HepG2 (cell line): ENCODE results near the gene RNU6-1. TPM values are rescaled to one million over a fixed set of nuclear protein-coding genes. Genes with fewer than 3 reads are reported as not detected.

Experiments used
- ATAC-seq: fragments of 200-7000 bp; cut with Tn5 transposase; 3 replicates; pipeline ENCODE4 v1.9.1; 2020; ENCODE audit warnings: mild to moderate bottlenecking, moderate library complexity
- BruUV-seq: library from RNA; stranded (reverse); fragments of 400-500 nt; replicated peaks from 2 replicates; lab custom pipeline; 2021; lab: Mats Ljungman, UMichigan
- CTCF ChIA-PET: fragments of 300-600 bp; formaldehyde crosslinking; extraction: SDS; loops from one replicate; lab custom pipeline; 2021; ENCODE audit warnings: low total read pairs, inconsistent platforms, low intra/inter-chr PET ratio; lab: Yijun Ruan, JAX
- POLR2A ChIA-PET: fragments of 350-600 bp; sonication (Branson Sonifier 250); formaldehyde crosslinking; loops from one replicate; lab custom pipeline; 2020; ENCODE audit warnings: antibody characterized with exemption, inconsistent platforms; lab: Yijun Ruan, JAX
- DNase-seq: peaks from one replicate; pipeline ENCODE4 v3.0.0-alpha.2; 2015; ENCODE audit warnings: low spot score
- FAIRE-seq: peaks from 3 replicates; lab custom pipeline; 2011; peaks lifted over from hg19 to GRCh38; lab: Jason Lieb, UNC
- H2AFZ ChIP-seq: one replicate; pipeline ENCODE4 v1.6.1; 2011; ENCODE audit warnings: low read length, inconsistent platforms
- H3K27ac ChIP-seq: fragments of 300-600 bp; 3 replicates; pipeline ENCODE4 v1.8.0; 2011; ENCODE audit warnings: mixed run types, mild to moderate bottlenecking, mixed read lengths, low read length, inconsistent platforms; ENCODE audit not compliant: insufficient read depth; ENCODE audit errors: extremely low read length
- H3K27me3 ChIP-seq, 2 experiments: fragments of 200-600 bp in 1 of 2; 2 replicates in 1 of 2; 3 replicates in 1 of 2; pipeline versions ENCODE4 v1.6.0 to v1.8.0; 2011; ENCODE audit warnings: low read length in 2 of 2, mild to moderate bottlenecking in 2 of 2, moderate library complexity in 2 of 2, inconsistent platforms in 1 of 2; ENCODE audit not compliant: insufficient read depth in 2 of 2, control insufficient read depth in 1 of 2
- H3K36me3 ChIP-seq, 2 experiments: fragments of 200-600 bp in 1 of 2; replicated peaks in 1 of 2; 2 replicates in 1 of 2; 3 replicates in 1 of 2; pipeline versions ENCODE4 v1.5.1 to v1.8.0; 2011; ENCODE audit warnings: low read length in 2 of 2, inconsistent platforms in 1 of 2; ENCODE audit not compliant: insufficient read depth in 2 of 2, control insufficient read depth in 1 of 2
- H3K4me1 ChIP-seq: 2 replicates; pipeline ENCODE4 v1.5.1; 2012; ENCODE audit warnings: low read length, inconsistent platforms; ENCODE audit not compliant: insufficient read depth
- H3K4me2 ChIP-seq: 2 replicates; pipeline ENCODE4 v1.6.0; 2011; ENCODE audit warnings: low read depth, low read length, inconsistent platforms
- H3K4me3 ChIP-seq, 3 experiments: fragments of 200-600 bp in 1 of 3; sonication (generic), shearing (Covaris generic) in 1 of 3; replicated peaks in 1 of 3; 2 replicates each; pipeline ENCODE4 v1.5.1; 2011 to 2016; ENCODE audit warnings: low read length in 3 of 3, inconsistent platforms in 2 of 3, low read depth in 2 of 3, mild to moderate bottlenecking in 2 of 3, control low read depth in 1 of 3, mixed read lengths in 1 of 3; ENCODE audit not compliant: insufficient read depth in 1 of 3
- H3K79me2 ChIP-seq: one replicate; pipeline ENCODE4 v1.6.1; 2011; ENCODE audit warnings: low read length, inconsistent platforms; ENCODE audit not compliant: insufficient read depth
- H3K9ac ChIP-seq: 2 replicates; pipeline ENCODE4 v1.6.0; 2011; ENCODE audit warnings: mild to moderate bottlenecking, low read depth, low read length, inconsistent platforms; ENCODE audit not compliant: insufficient read depth
- H3K9me3 ChIP-seq: 2 replicates; pipeline ENCODE4 v1.5.1; 2012; ENCODE audit warnings: mild to moderate bottlenecking, low read length
- H4K20me1 ChIP-seq: 2 replicates; pipeline ENCODE4 v1.6.0; 2011; ENCODE audit warnings: inconsistent platforms, mild to moderate bottlenecking, low read length, moderate library complexity; ENCODE audit not compliant: insufficient read depth
- CERS6 ChIP-seq: sonication (generic); formaldehyde crosslinking; IDR thresholded peaks from 2 replicates; pipeline ENCODE4 v1.5.0; 2020; ENCODE audit warnings: missing genetic modification reagents
- FOXP1 ChIP-seq, 2 experiments: fragments of 450-650 bp in 1 of 2; IDR thresholded peaks; 2 replicates each; pipeline ENCODE4 v1.6.1; 2017 to 2018; ENCODE audit warnings: antibody characterized with exemption in 1 of 2
- KAT7 ChIP-seq: IDR thresholded peaks from 2 replicates; pipeline ENCODE4 v1.6.1; 2018; ENCODE audit warnings: borderline replicate concordance, missing compliant biosample characterization
- MAFF ChIP-seq: IDR thresholded peaks from 2 replicates; pipeline ENCODE4 v1.6.1; 2011; ENCODE audit warnings: low read depth, low read length, improper control_type of control experiment
- NBN ChIP-seq: fragments of 450-650 bp; conservative IDR thresholded peaks from 2 replicates; pipeline ENCODE4 v1.6.1; 2017
- TCF12 ChIP-seq, 2 experiments: fragments of 450-650 bp in 1 of 2; sonication (generic) in 1 of 2; formaldehyde crosslinking in 1 of 2; IDR thresholded peaks; 2 replicates each; pipeline versions ENCODE4 v1.6.1 to v1.8.0; 2017 to 2022; ENCODE audit warnings: antibody characterized with exemption in 1 of 2, mild to moderate bottlenecking in 1 of 2, missing genetic modification reagents in 1 of 2, moderate library complexity in 1 of 2
- TCF7L2 ChIP-seq: IDR thresholded peaks from 2 replicates; pipeline ENCODE4 v1.6.1; 2011; ENCODE audit warnings: mild to moderate bottlenecking, low read depth, low read length, moderate library complexity
- ZNF138 ChIP-seq: sonication (generic); formaldehyde crosslinking; IDR thresholded peaks from 2 replicates; pipeline ENCODE4 v1.5.0; 2020; ENCODE audit warnings: mild to moderate bottlenecking, low read depth, missing genetic modification reagents
- ZNF20 ChIP-seq: sonication (generic); formaldehyde crosslinking; IDR thresholded peaks from 2 replicates; pipeline ENCODE4 v1.4.0; 2020; ENCODE audit warnings: mild to moderate bottlenecking, moderate library complexity, missing genetic modification reagents
- ZNF274 ChIP-seq: sonication (generic); formaldehyde crosslinking; IDR thresholded peaks from 2 replicates; pipeline ENCODE4 v1.5.1; 2020; ENCODE audit warnings: mild to moderate bottlenecking, missing genetic modification reagents
- ZNF441 ChIP-seq: sonication (generic); formaldehyde crosslinking; IDR thresholded peaks from 2 replicates; pipeline ENCODE4 v1.7.0; 2021; ENCODE audit warnings: missing genetic modification reagents, borderline replicate concordance
- ZNF547 ChIP-seq: sonication (generic); formaldehyde crosslinking; IDR thresholded peaks from 2 replicates; pipeline ENCODE4 v1.5.1; 2020; ENCODE audit warnings: mild to moderate bottlenecking, missing genetic modification reagents
- ZNF598 ChIP-seq: sonication (generic); formaldehyde crosslinking; IDR thresholded peaks from 2 replicates; pipeline ENCODE4 v1.5.1; 2020; ENCODE audit warnings: mild to moderate bottlenecking, missing genetic modification reagents, borderline replicate concordance
- WGBS: methylation state at CpG from one replicate; pipeline ENCODE4 v1.1.6; 2017; ENCODE audit warnings: low lambda C conversion rate; 5-methylcytosine and 5-hydroxymethylcytosine counted together
- in situ Hi-C: cut with HindIII; loops from 2 replicates; pipeline ENCODE4 v1.10.0; 2017; ENCODE audit warnings: low pct_unique_long_range_greater_than_20kb; ENCODE audit not compliant: extremely low pct_ligation_motif_present
- intact Hi-C: fragments of 100-400 bp; cut with micrococcal nuclease; formaldehyde crosslinking; loops from one replicate; pipeline ENCODE4 v1.10.0; 2022; ENCODE audit not compliant: unreplicated experiment
- polyA plus RNA-seq, 8 experiments: library from polyadenylated mRNA; depleted of rRNA in 3 of 8; stranded (reverse) in 7 of 8; unstranded in 1 of 8; fragments of >200 nt; fragmentation: Illumina TruSeq in 4 of 8; extraction: Trizol in 4 of 8; gene quantifications; 2 replicates each; pipeline versions ENCODE4 v1.2.1 to v1.2.3, GENCODE V29; 2011 to 2016; ENCODE audit warnings: low read depth in 4 of 8, missing spikeins in 1 of 8, mixed read lengths in 1 of 8; ENCODE audit not compliant: insufficient read depth in 1 of 8
- total RNA-seq, 5 experiments: library from RNA; depleted of rRNA; stranded (reverse); fragments of >200 nt; fragmentation: Illumina TruSeq; extraction: Trizol; gene quantifications; 2 replicates each; pipeline ENCODE4 v1.2.3, GENCODE V29; 2016; ENCODE audit warnings: low read depth in 1 of 5
- TF ChIP-seq, protein P1 (sequence below): sonication (generic); formaldehyde crosslinking; IDR thresholded peaks from 2 replicates; pipeline ENCODE4 v1.4.0; 2020; ENCODE audit warnings: missing genetic modification reagents
- TF ChIP-seq, protein P2 (sequence below): sonication (generic); formaldehyde crosslinking; IDR thresholded peaks from 2 replicates; pipeline ENCODE4 v1.8.1; 2023; ENCODE audit warnings: mild to moderate bottlenecking, missing genetic modification reagents, borderline replicate concordance

Gene RNU6-1
- total and polyA plus RNA-seq, 2 of the 13 experiments (the other 11 are each of a cell fraction or from before 2014, with no cell fraction given), result under 0.01 TPM; not detected in 1

- Histone ChIP-seq H3K4me1 (peaks cover 30% of the 10 kb centered on the region), H3K4me3 (no peak overlapping the region), H3K9me3 (no peaks in the 10 kb centered on the region), H2AFZ (no peak overlapping the region), H3K4me2 (no peak overlapping the region), H3K36me3 (no peaks in the 10 kb centered on the region), H3K27me3 (no peaks in the 10 kb centered on the region), H3K9ac (no peak overlapping the region), H3K27ac (no peak overlapping the region), H4K20me1 (no peaks in the 10 kb centered on the region), H3K79me2 (no peaks in the 10 kb centered on the region)
- BruUV-seq, result no TSS peak
- ATAC-seq (no peak), DNase-seq (no peak), FAIRE-seq (no peak)
- in situ Hi-C loops, result no loop called here
- POLR2A ChIA-PET, result interaction anchor here (1.8 kb wide), 1 partner anchor 27 kb away, joined by 4 read pairs; no protein-coding TSS in a partner anchor
- TF ChIP-seq ZNF274 (CRISPR knock-in tag) (no peak), TCF12 (IDR thresholded peaks at IDR 0.05) (no peak), TCF12 (CRISPR knock-in tag; IDR thresholded peaks at IDR 0.05) (no peak), TCF7L2 (no peak), ZNF598 (no peak), KAT7 (CRISPR knock-in tag) (no peak), ZNF547 (CRISPR knock-in tag) (no peak), MAFF (no peak), NBN (no peak), CERS6 (no peak), ZNF441 (CRISPR knock-in tag) (no peak), FOXP1 (IDR thresholded peaks at IDR 0.05) (no peak), FOXP1 (CRISPR knock-in tag; IDR thresholded peaks at IDR 0.05) (no peak), ZNF20 (no peak), ZNF138 (no peak)
- TF ChIP-seq, protein P1, sequence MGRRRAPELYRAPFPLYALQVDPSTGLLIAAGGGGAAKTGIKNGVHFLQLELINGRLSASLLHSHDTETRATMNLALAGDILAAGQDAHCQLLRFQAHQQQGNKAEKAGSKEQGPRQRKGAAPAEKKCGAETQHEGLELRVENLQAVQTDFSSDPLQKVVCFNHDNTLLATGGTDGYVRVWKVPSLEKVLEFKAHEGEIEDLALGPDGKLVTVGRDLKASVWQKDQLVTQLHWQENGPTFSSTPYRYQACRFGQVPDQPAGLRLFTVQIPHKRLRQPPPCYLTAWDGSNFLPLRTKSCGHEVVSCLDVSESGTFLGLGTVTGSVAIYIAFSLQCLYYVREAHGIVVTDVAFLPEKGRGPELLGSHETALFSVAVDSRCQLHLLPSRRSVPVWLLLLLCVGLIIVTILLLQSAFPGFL (CRISPR knock-in tag), result no peak
- TF ChIP-seq, protein P2, sequence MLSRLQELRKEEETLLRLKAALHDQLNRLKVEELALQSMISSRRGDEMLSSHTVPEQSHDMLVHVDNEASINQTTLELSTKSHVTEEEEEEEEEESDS (CRISPR knock-in tag), result no peak
- CTCF ChIA-PET, result no interaction called here
- intact Hi-C loops, result no loop called here
- WGBS, result 92% methylated on average over 2 of the region's 2 CpGs
Observed at GRCh38 chr15:67887776-67888175, 47.9 kb upstream of the RNU6-1 start.
